ENCODE measurements around the gene RIGI.

- TF ChIP-seq CTCF (IDR thresholded peaks at IDR 0.05) (no peak), POLR2A (IDR thresholded peaks at IDR 0.05) (no peak)
These were observed 28.1 kb upstream of the RIGI start for GRCh38 chr9:32554107-32554506.
